Sigmoid colon (tissue), 7 donors: ENCODE results near the gene EVA1A. TPM values are rescaled to one million over a fixed set of nuclear protein-coding genes. Genes with fewer than 3 reads are reported as not detected.

Source experiments
- DNase-seq: peaks from one replicate; pipeline ENCODE4 v3.0.0-alpha.2; 2019
- H3K27ac ChIP-seq, 4 donors: fragments of 200-600 bp; sonication (generic); one replicate each; pipeline ENCODE4 v1.5.1; 2016 to 2019; ENCODE audit warnings: mild to moderate bottlenecking in 1 of 4
- H3K27me3 ChIP-seq, 3 donors: fragments of 200-600 bp; sonication (generic); one replicate each; pipeline ENCODE4 v1.5.1; 2019; ENCODE audit warnings: mild to moderate bottlenecking in 1 of 3
- H3K36me3 ChIP-seq, 4 donors: fragments of 200-600 bp; sonication (generic); one replicate each; pipeline ENCODE4 v1.5.1; 2016 to 2019
- H3K4me1 ChIP-seq, 4 donors: fragments of 200-600 bp; sonication (generic); one replicate each; pipeline ENCODE4 v1.5.1; 2017 to 2019
- H3K4me3 ChIP-seq, 4 donors: fragments of 200-600 bp; sonication (generic); one replicate each; pipeline ENCODE4 v1.5.1; 2017 to 2019; ENCODE audit warnings: mild to moderate bottlenecking in 2 of 4, moderate library complexity in 1 of 4
- H3K9me3 ChIP-seq, 4 donors: fragments of 200-600 bp in 3 of 4; sonication (generic) in 3 of 4; one replicate each; pipeline versions ENCODE4 v1.5.1 to v1.6.1; 2013 to 2019
- EP300 ChIP-seq, 4 donors: sonication (generic); formaldehyde crosslinking; IDR thresholded peaks; one replicate each; pipeline ENCODE4 v1.6.1; 2017; ENCODE audit warnings: antibody characterized with exemption in 4 of 4
- POLR2A ChIP-seq, 2 donors: fragments of 450-650 bp; IDR thresholded peaks; one replicate each; pipeline ENCODE4 v1.6.1; 2016; ENCODE audit warnings: antibody characterized with exemption in 2 of 2, mild to moderate bottlenecking in 2 of 2, moderate library complexity in 2 of 2
- POLR2AphosphoS5 ChIP-seq, 4 donors: sonication (generic); formaldehyde crosslinking; IDR thresholded peaks; one replicate each; pipeline ENCODE4 v1.6.1; 2017; ENCODE audit warnings: antibody characterized with exemption in 4 of 4
- WGBS, 2 donors: extraction: QIAGEN DNeasy Blood & Tissue Kit; methylation state at CpG; one replicate each; pipeline ENCODE4 v1.1.7; 2013; 5-methylcytosine and 5-hydroxymethylcytosine counted together
- intact Hi-C: fragments of 100-400 bp; cut with DNase I; formaldehyde crosslinking; loops from one replicate; pipeline ENCODE4 v1.15.1; 2023
- polyA plus RNA-seq, 3 donors: library from polyadenylated mRNA; stranded (reverse); fragments of 200-250 nt; gene quantifications; one replicate each; pipeline ENCODE4 v1.2.3, GENCODE V29; 2013
- total RNA-seq, 4 donors: library from RNA; depleted of rRNA; stranded (reverse); fragments of >200 nt; gene quantifications; one replicate each; pipeline ENCODE4 v1.1.0, GENCODE V29; 2016
- TF ChIP-seq, protein P1 (sequence below), 4 experiments: fragments of 450-650 bp in 3 of 4; fragments of 200-600 bp in 1 of 4; IDR thresholded peaks; one replicate each; pipeline ENCODE4 v1.5.1; 2016 to 2019; ENCODE audit warnings: antibody characterized with exemption in 4 of 4, mild to moderate bottlenecking in 3 of 4, moderate library complexity in 2 of 4
- donor health status: healthy with polysubstance abuse.
- donor health status: Bipolar disorder and iron deficiency.
- donor health status: healthy.

EVA1A gene
- total and polyA plus RNA-seq, 7 donors, result 1.2 to 5.4 (median 1.2) TPM; not detected in 4

DNA sequence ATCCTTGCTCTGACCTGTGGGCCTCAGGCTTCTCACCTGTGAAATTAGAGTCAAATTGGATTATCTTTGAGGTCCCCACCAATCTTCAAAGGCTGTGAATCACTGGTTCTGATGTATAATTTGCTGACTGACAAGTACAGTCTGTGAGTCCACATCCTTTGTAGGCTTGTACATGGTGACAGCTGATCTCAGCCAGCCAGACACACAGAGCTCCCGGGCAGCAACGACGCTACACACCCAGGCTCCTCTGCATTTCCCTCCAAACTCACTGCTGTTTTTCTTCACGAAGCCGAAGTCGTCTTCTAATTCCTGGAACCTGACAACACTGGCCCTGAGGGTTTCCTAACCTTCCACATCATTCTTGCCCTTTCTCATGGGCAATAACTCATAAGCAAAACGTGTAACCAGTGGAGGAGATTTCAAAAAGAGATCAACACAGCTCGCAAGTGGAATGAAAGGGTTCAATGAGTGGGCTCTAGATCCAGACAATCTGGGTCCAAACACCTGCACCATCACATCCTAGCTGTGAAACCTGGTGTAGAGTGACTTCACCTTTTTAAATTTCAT, 37.9 kb upstream of the EVA1A start:
- no peaks in the 10 kb centered on the region for H3K36me3 ChIP-seq
- WGBS, 2 donors, result 92 to 94% methylated on average over 8 of the region's 8 CpGs
- no peak overlapping the region for H3K27ac ChIP-seq
- no peaks in the 10 kb centered on the region for H3K27me3 ChIP-seq
- no peak for DNase-seq
- TF ChIP-seq EP300 (IDR thresholded peaks at IDR 0.05) (no peak), POLR2A (IDR thresholded peaks at IDR 0.05) (no peak), POLR2AphosphoS5 (IDR thresholded peaks at IDR 0.05) (no peak)
- TF ChIP-seq, protein P1, sequence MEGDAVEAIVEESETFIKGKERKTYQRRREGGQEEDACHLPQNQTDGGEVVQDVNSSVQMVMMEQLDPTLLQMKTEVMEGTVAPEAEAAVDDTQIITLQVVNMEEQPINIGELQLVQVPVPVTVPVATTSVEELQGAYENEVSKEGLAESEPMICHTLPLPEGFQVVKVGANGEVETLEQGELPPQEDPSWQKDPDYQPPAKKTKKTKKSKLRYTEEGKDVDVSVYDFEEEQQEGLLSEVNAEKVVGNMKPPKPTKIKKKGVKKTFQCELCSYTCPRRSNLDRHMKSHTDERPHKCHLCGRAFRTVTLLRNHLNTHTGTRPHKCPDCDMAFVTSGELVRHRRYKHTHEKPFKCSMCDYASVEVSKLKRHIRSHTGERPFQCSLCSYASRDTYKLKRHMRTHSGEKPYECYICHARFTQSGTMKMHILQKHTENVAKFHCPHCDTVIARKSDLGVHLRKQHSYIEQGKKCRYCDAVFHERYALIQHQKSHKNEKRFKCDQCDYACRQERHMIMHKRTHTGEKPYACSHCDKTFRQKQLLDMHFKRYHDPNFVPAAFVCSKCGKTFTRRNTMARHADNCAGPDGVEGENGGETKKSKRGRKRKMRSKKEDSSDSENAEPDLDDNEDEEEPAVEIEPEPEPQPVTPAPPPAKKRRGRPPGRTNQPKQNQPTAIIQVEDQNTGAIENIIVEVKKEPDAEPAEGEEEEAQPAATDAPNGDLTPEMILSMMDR (IDR thresholded peaks at IDR 0.05), result no peak
- no peaks in the 10 kb centered on the region for H3K4me1 ChIP-seq
- no peaks in the 10 kb centered on the region for H3K9me3 ChIP-seq
- H3K4me3 ChIP-seq, result no peak overlapping the region
- intact Hi-C loops, result no loop called here

DNA sequence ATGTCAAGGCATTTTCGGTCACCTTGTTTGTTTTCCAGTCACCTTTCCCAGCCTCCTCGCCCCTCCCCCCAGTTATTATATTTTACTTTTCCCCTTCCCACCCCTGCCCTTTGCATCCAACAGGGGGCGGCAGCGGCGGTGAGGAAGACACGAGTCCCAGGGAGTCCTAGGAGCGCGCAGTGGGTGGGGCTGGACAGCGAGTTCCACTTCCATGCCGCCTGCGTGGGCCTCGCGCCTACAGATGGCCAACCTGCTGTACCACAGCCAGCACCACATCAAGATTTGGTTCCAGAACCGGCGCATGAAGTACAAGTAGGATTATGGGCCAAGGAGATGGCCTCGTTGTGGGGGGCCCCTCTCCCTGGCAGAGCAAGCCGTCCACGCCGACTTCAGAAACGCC, 37.2 kb upstream of the EVA1A start:
- TF ChIP-seq, protein P1 (IDR thresholded peaks at IDR 0.05), result no peak
- no peak for TF ChIP-seq POLR2A (IDR thresholded peaks at IDR 0.05)
- no peak for TF ChIP-seq POLR2AphosphoS5 (IDR thresholded peaks at IDR 0.05)
- no peak for TF ChIP-seq EP300 (IDR thresholded peaks at IDR 0.05)
- intact Hi-C loops, result no loop called here
- Histone ChIP-seq H3K27ac (no peak overlapping the region), H3K9me3 (no peaks in the 10 kb centered on the region), H3K36me3 (no peaks in the 10 kb centered on the region), H3K27me3 (no peaks in the 10 kb centered on the region), H3K4me3 (no peak overlapping the region), H3K4me1 (no peaks in the 10 kb centered on the region)
- no peak for DNase-seq
- 94% methylated on average over 20 of the region's 20 CpGs for WGBS, 2 donors

DNA sequence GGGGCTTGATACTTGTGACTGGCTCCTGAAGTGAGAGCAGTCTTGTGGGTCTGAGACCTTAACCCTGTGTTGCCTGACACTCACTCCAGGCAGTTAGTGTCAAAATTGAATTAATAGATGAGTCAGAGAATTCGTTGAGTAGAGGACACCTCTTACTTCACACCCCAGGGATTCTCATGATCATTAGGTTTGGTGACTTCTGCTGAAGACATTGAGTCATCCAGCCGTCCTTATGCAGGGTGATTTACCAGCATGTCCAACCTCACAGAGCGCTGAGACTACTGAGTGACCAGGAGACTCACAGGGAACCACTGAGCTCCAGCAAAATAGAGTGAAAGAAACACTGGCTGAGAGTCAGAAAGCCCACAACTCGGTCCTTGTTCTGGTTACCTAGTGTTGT, 36.0 kb upstream of the EVA1A start:
- DNase-seq, result no peak
- no peak for TF ChIP-seq POLR2AphosphoS5 (IDR thresholded peaks at IDR 0.05)
- TF ChIP-seq POLR2A (IDR thresholded peaks at IDR 0.05), result no peak
- TF ChIP-seq, protein P1 (IDR thresholded peaks at IDR 0.05), result no peak
- no peak for TF ChIP-seq EP300 (IDR thresholded peaks at IDR 0.05)
- WGBS, 2 donors, result 69 to 83% methylated on average over 4 of the region's 4 CpGs
- H3K4me1 ChIP-seq, result no peaks in the 10 kb centered on the region
- H3K9me3 ChIP-seq, result no peaks in the 10 kb centered on the region
- H3K4me3 ChIP-seq, result no peak overlapping the region
- no peak overlapping the region for H3K27ac ChIP-seq
- no peaks in the 10 kb centered on the region for H3K36me3 ChIP-seq
- intact Hi-C loops, result no loop called here
- no peaks in the 10 kb centered on the region for H3K27me3 ChIP-seq

DNA sequence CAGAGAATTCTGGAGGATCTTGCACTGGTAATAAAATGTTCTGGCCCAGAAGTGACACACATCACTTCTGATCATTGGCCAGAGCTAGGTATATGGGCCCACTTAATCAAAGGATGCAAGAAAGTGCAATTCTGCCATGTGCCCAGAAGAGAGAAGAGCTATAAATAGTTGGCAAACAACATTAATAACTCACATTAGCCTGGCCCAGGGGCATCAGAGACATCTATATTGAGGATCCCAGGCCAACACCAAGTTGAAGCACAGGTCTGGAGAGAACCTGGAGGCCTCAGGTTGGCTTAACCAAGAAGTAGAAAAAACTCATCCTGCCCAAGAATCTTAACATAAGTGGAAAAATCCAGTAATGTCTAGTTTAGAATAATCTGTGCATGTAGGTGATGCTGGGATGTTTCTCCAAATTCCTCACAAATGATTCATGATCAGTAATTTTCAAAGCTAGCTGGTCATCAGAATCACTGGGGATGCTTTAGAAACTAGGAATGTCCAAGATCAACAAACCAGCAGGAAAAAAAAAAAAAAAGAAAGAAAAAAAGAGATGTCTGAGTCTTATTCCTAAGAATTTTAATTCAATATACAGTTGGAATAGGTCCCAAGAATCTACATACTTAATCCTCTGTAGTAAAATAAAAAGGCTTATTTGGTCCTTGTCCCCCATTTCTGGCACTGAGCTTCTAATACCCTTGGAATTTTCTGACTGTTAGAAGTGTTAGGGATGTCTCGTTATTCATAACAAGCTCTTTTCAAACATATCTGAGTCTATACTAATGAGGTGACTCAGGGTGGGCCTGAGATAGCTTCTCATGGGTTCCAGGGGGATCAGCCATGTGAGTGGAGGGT, 35.0 kb upstream of the EVA1A start:
- intact Hi-C loops, result no loop called here
- WGBS, 2 donors, result 67 to 68% methylated on average over 1 of the region's 1 CpG

More for the DNA sequence above, 35.0 kb upstream of the EVA1A start:
- no peaks in the 10 kb centered on the region for H3K4me1 ChIP-seq
- H3K9me3 ChIP-seq, result no peaks in the 10 kb centered on the region
- no peak overlapping the region for H3K4me3 ChIP-seq
- no peaks in the 10 kb centered on the region for H3K36me3 ChIP-seq
- DNase-seq, result no peak
- no peaks in the 10 kb centered on the region for H3K27me3 ChIP-seq
- no peak overlapping the region for H3K27ac ChIP-seq
- TF ChIP-seq POLR2AphosphoS5 (IDR thresholded peaks at IDR 0.05) (no peak), EP300 (IDR thresholded peaks at IDR 0.05) (no peak), POLR2A (IDR thresholded peaks at IDR 0.05) (no peak)
- TF ChIP-seq, protein P1 (IDR thresholded peaks at IDR 0.05), result no peak
